Parathyroid adenoma (tissue), 2 donors: ENCODE results near the gene SLC24A4.

Experiments used
- H2AFZ ChIP-seq: fragments of 300-600 bp; sonication (generic); one replicate; pipeline ENCODE4 v1.7.0; 2017; ENCODE audit warnings: antibody characterized with exemption, mild to moderate bottlenecking
- H3K27ac ChIP-seq: fragments of 300-600 bp; sonication (generic); one replicate; pipeline ENCODE4 v1.7.0; 2017
- H3K27me3 ChIP-seq: fragments of 300-600 bp; sonication (generic); one replicate; pipeline ENCODE4 v1.7.0; 2017; ENCODE audit warnings: low read length; ENCODE audit not compliant: control insufficient read depth, insufficient read depth
- H3K36me3 ChIP-seq: fragments of 300-600 bp; sonication (generic); one replicate; pipeline ENCODE4 v1.7.0; 2017; ENCODE audit warnings: low read length; ENCODE audit not compliant: control insufficient read depth, insufficient read depth
- H3K4me1 ChIP-seq: fragments of 300-600 bp; sonication (generic); one replicate; pipeline ENCODE4 v1.7.0; 2017; ENCODE audit warnings: control low read depth
- H3K4me2 ChIP-seq: fragments of 300-600 bp; sonication (generic); one replicate; pipeline ENCODE4 v1.7.0; 2017; ENCODE audit warnings: low read length
- H3K4me3 ChIP-seq: fragments of 300-600 bp; sonication (generic); one replicate; pipeline ENCODE4 v1.7.0; 2017; ENCODE audit warnings: low read depth, low read length
- H3K79me2 ChIP-seq: fragments of 300-600 bp; sonication (generic); one replicate; pipeline ENCODE4 v1.7.0; 2017; ENCODE audit warnings: control low read depth
- H3K9ac ChIP-seq: fragments of 300-600 bp; sonication (generic); one replicate; pipeline ENCODE4 v1.7.0; 2017; ENCODE audit warnings: mild to moderate bottlenecking
- H3K9me3 ChIP-seq: fragments of 300-600 bp; sonication (generic); one replicate; pipeline ENCODE4 v1.7.0; 2017; ENCODE audit warnings: low read length; ENCODE audit not compliant: control insufficient read depth
- TF ChIP-seq, protein P1 (sequence below): fragments of 300-600 bp; sonication (generic); IDR thresholded peaks from one replicate; pipeline ENCODE4 v1.7.0; 2017; ENCODE audit warnings: antibody characterized with exemption, mild to moderate bottlenecking
- donor health status: primary hyperparathyroidism.

The SLC24A4 gene

GRCh38 chr14:92484132-92484823 lies 161.3 kb downstream of the SLC24A4 start:
- Histone ChIP-seq H3K9me3 (no peaks in the 10 kb centered on the region), H3K79me2 (no peaks in the 10 kb centered on the region), H3K9ac (no peak overlapping the region), H3K36me3 (no peaks in the 10 kb centered on the region), H2AFZ (no peak overlapping the region), H3K4me2 (no peak overlapping the region), H3K27ac (no peak overlapping the region), H3K4me3 (no peak overlapping the region), H3K4me1 (no peaks in the 10 kb centered on the region), H3K27me3 (no peaks in the 10 kb centered on the region)
- TF ChIP-seq, protein P1, sequence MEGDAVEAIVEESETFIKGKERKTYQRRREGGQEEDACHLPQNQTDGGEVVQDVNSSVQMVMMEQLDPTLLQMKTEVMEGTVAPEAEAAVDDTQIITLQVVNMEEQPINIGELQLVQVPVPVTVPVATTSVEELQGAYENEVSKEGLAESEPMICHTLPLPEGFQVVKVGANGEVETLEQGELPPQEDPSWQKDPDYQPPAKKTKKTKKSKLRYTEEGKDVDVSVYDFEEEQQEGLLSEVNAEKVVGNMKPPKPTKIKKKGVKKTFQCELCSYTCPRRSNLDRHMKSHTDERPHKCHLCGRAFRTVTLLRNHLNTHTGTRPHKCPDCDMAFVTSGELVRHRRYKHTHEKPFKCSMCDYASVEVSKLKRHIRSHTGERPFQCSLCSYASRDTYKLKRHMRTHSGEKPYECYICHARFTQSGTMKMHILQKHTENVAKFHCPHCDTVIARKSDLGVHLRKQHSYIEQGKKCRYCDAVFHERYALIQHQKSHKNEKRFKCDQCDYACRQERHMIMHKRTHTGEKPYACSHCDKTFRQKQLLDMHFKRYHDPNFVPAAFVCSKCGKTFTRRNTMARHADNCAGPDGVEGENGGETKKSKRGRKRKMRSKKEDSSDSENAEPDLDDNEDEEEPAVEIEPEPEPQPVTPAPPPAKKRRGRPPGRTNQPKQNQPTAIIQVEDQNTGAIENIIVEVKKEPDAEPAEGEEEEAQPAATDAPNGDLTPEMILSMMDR = no peak

DNA sequence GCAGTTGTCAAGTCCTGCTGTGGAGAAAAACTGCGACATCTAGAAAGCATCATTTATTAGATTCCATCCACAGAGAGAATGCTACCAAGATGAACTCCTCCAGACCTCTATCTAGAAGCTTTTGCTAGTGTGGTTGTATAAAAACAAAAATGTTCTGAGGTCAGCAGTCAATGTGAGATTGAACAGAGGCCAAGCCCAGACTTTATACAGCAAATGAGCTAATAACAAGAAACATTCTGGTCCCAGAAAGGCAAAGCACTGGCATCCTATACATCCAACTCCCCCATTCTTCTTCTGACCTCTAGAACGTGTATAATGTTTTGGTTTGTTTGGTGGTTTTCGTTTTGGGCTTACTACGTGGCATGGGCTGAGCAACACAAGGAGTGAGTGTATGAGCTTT lies 163.9 kb downstream of the SLC24A4 start:
- TF ChIP-seq, protein P1 = no peak
- Histone ChIP-seq H3K27ac (no peak overlapping the region), H3K36me3 (no peaks in the 10 kb centered on the region), H3K4me3 (no peak overlapping the region), H3K79me2 (no peaks in the 10 kb centered on the region), H3K9ac (no peak overlapping the region), H2AFZ (no peak overlapping the region), H3K4me2 (no peak overlapping the region), H3K27me3 (no peaks in the 10 kb centered on the region), H3K9me3 (no peaks in the 10 kb centered on the region), H3K4me1 (no peaks in the 10 kb centered on the region)

DNA sequence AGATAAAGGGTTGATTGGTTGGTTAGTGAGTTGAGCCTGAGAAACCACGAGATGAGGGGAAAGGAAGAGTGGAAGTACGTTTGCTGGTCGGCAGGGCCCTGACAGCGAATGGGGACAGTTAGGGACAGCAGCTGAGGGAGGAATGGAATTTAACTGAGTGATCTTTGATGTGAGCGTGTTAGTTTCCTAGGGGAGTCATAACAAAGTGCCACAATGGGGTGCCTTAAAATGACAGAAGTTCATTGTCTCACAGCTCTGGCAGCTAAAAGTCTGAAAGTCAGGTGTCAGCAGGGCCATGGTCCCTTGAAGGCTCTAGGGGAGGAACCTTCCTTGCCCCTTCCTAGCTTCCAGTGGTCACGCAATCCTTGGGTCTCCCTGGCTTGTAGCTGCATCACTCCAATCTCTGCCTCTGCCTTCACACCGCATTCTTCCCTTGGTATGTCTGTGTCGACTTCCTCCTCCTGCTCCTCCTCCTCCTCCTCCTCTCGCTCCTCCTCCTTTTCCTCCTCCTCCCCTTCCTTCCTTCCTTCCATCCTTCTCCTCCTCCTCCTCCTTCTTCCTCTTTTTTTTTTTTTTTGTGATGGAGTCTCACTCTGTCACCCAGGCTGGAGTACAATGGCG lies 164.7 kb downstream of the SLC24A4 start:
- Histone ChIP-seq H3K9me3 (no peaks in the 10 kb centered on the region), H3K4me2 (no peak overlapping the region), H3K27ac (no peak overlapping the region), H2AFZ (no peak overlapping the region), H3K4me3 (no peak overlapping the region), H3K27me3 (no peaks in the 10 kb centered on the region), H3K4me1 (no peaks in the 10 kb centered on the region), H3K36me3 (no peaks in the 10 kb centered on the region), H3K9ac (no peak overlapping the region), H3K79me2 (no peaks in the 10 kb centered on the region)
- TF ChIP-seq, protein P1 = no peak

GRCh38 chr14:92489394-92490238 lies 166.7 kb downstream of the SLC24A4 start:
- TF ChIP-seq, protein P1 = no peak
- Histone ChIP-seq H2AFZ (no peak overlapping the region), H3K4me2 (no peak overlapping the region), H3K27ac (no peak overlapping the region), H3K4me3 (no peak overlapping the region), H3K4me1 (no peaks in the 10 kb centered on the region), H3K9me3 (no peaks in the 10 kb centered on the region), H3K79me2 (no peaks in the 10 kb centered on the region), H3K36me3 (no peaks in the 10 kb centered on the region), H3K27me3 (no peaks in the 10 kb centered on the region), H3K9ac (no peak overlapping the region)
